Measurements from ENCODE around the gene CBFA2T2.

The CBFA2T2 gene

DNA sequence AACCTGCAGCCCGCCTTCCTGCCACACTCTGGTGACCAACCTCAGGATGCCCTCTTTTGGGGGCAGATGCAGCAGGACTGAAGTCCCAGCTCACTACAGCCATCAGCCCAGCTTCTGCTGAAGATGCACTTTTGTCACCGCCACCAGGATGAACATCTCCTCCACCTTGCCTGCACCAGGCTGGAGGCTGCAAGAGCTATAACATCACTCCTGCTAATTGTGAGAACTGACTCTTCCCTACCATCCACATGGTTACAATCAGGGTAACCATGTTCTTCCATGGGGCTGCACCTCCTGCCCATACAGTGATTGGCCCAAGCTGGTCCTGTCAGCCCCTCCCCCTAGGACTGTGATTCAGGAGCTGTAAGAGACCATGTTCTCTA lies 174.9 kb downstream of the CBFA2T2 start:
- no peak for DNase-seq (ENCODE audit: low read depth in 3 of 3)

DNA sequence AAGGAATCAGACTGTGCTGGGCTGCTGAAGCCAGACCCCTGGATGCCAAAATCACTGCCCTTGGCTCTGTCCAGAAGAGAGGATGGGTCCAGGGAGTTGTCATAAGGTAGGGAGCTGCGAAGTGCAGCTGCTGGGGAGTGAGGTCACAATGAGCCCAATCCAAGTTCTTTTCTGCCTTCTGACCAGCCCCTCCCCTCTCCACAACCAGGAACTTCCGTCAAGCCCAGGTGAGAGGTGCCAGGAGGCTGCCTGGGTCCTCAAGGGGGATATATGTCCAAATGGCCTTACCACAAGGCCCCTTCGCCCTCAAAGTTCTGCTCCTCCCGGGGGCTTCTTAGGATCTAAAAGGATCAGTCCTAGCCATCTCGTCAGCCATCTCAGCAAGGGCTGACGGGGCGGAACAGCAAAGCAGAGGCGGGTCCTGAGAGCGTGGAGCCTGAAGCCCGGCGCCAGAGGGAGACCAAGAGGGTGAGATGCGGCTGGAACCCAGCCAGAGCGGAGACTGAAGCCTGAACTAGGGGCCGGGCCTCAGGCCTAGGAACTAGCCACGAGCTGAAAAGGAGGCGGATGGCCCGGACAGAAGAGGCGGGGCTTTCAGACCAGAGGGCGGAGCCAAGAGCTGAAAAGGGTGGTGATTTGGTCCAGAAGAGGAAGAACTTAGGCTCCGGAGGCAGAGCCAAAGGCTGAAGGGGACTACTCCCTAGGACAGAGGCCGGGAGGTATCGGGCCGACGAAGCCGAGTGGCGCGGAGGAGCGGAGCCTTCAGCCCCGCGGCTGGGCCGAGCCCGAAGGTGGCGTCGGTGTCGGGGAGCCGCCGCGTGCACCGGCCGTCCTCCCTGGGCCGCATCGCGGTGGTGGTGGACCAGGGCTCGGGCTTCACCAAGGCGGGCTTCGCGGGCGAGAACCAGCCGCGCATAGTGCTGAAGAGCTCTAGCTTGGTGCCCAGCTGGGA lies 176.7 kb downstream of the CBFA2T2 start, which contains the start of gene ACTL10:
Gene ACTL10 (plus strand): TSS at position 651 of the 952 bp plus-strand sequence. CDS start 555 bp downstream, outside the sequence.
- DNase-seq (ENCODE audit: low read depth in 3 of 3), result peak; percentile 61 to 71 (median 68)

DNA sequence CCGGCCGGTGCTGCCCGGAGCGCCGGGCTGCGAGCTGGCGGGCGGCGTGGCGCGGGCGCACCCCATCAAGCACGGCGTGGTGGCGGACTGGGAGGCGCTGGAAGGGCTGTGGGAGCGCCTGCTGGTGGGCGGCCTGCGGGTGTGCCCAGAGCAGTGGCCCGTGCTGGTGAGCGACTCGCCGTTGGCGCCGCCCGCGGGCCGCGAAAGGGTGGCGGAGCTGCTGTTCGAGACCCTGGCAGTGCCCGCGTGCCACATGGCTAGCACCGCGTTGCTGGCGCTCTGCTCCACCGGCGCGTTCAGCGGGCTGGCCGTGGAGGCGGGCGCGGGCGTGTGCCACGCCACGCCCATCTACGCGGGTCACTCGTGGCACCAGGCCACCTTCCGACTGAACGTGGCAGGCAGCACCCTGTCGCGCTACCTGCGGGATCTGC lies 177.4 kb downstream of the CBFA2T2 start:
- DNase-seq (ENCODE audit: low read depth in 3 of 3), result peak in 2 of 3 experiments; percentile 28 to 43

DNA sequence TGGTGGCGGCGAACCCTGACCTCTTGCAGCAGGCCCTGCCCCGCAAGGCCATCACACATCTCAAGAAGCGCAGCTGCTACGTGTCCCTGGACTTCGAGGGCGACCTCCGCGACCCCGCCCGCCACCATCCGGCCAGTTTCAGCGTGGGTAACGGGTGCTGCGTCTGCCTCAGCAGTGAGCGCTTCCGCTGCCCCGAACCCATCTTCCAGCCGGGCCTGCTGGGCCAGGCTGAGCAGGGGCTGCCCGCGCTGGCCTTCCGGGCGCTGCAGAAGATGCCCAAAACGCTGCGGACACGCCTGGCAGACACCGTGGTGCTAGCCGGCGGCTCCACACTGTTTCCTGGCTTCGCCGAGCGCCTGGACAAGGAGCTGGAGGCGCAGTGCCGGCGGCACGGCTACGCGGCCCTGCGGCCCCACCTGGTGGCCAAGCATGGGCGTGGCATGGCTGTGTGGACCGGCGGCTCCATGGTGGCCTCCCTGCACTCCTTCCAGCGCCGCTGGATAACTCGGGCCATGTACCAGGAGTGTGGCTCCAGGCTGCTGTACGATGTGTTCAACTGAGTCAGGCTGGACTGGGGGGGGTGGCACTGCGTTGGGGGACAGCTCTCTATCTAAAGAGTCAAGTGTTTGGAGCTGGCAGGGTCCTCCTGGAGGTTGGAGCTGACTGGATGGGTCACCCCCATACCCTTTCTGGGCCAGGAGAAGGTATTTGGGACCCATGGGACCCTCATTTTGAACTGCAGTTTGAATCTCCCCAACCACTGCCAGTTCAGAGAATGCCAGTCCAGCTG lies 178.0 kb downstream of the CBFA2T2 start:
- DNase-seq (ENCODE audit: low read depth in 3 of 3), result peak; percentile 46 to 60 (median 53)

DNA sequence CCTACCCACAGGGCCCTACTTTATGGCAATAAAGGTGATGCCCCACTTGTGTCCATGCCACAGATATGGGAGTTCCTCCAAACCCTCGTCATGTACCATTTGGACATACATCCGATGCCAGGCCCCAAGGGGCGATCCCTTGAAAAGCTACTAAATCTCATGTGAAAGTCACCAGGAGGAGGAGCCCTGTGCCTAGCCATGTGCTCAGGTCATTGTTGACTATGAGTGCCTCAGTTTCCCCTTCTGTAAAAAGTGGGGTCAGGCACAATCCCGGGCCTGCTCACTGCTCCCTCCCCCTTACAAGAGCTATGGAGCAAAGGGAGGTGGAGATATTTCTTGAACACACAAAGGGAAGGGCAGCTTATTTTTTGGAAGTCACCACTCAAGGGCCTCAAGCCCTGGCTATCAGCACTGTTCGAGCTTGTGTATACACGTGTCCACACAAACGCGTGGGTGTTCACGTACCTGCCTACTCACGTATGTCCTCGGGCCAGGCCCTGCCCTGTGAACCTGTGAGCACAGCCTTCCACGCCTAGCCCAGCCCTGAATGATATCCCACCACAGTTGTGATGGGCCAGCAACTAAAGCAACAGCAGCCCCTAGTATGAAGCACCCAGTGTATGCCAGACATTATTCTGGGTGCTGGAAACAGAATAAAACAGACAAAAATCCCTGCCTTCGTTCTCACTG lies 178.7 kb downstream of the CBFA2T2 start:
- DNase-seq (ENCODE audit: low read depth in 3 of 3), result no peak

DNA sequence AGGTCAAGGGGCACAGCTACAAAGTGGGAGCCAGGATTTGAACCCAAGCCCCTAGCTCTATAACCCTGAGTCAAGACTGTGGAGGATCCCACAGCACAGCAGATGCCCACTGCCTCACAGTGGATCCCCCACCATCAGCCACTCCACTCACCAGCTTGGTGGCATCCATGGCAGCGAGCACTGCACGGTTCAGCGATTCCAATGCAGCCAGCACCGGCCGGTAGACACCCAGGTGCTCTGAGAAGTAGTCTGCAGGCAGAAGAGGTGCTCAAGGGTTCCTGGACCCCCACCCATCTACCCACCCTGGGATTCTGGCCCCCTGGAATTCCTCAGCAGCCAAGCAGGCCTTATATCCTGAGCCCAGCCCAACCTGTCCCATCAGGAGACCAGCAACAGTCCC lies 179.3 kb downstream of the CBFA2T2 start:
- no peak for DNase-seq (ENCODE audit: low read depth in 3 of 3)

DNA sequence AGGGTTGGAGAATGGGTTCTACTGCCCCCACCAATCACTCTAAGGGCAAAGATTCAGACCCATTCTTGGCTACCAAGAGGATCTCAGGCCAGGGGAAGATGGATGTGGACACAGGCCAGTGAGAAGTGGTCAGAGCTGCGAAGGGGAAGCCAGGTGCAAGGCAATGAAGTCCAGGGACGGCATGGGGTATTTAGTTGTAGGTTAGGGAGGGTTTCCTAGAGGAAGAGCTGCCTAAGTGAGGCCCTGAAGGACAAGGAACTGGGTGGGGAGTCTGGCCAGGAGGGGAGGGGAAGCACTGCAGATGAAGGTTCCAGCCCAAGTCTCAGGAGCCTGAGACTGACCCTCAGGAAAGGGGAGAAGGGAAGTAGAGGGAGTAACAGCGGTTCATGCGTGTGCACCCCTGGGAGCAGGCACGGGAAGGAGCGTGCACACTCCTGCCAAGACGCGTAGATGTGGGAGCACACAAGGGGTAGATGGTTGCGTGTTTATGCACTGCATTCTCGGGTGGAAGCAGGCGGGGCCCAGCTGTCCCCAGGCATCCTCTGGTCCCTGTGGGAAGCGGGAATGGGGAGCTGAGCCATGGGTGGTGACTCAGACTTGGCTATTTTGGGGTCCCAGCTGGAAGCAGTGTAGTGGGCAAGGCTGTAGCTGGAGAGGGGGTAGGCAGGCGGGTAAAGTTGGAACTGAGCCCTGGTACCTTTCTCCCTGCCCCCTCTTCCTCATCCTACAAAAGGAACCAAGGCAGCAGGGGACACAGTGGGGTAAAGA lies 180.2 kb downstream of the CBFA2T2 start:
- no peak for DNase-seq (ENCODE audit: low read depth in 3 of 3)

DNA sequence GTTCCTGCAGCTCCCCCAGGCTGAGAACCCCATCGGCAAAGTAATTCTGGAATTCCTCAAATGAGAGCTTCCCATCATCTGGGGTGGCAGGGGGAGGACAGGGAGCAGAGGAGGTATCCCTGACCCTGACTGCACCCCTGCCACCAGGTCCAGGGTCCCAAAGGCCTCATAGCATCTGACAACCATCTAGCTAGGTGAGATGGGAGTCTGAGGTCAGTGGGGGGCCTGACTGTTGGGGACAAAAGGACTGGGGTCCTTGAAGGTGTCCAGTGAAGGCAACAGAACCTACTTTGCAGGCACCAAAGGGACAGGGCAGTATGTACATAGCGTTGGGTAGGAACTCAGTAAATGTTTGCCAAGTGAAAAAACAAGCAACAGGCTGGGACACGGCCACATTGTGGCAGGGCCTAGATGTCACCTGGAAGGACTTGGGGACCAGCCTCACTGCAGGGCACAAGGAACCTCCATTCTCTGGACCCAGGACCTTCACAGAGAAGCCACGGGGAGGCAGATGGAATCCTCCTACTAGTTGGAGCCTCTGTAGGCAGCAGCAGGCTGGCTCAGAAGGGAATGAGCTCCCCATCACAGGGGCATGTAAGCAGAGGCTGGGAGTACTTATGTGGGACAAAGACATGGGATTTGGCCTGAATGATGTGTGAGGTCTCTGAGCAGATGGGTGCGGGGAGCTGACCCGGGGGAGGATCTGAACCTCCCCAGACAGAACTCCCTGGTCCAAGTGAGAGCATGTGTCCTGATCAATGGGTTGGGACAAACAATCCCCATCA lies 181.0 kb downstream of the CBFA2T2 start:
- no peak for DNase-seq (ENCODE audit: low read depth in 3 of 3)

DNA sequence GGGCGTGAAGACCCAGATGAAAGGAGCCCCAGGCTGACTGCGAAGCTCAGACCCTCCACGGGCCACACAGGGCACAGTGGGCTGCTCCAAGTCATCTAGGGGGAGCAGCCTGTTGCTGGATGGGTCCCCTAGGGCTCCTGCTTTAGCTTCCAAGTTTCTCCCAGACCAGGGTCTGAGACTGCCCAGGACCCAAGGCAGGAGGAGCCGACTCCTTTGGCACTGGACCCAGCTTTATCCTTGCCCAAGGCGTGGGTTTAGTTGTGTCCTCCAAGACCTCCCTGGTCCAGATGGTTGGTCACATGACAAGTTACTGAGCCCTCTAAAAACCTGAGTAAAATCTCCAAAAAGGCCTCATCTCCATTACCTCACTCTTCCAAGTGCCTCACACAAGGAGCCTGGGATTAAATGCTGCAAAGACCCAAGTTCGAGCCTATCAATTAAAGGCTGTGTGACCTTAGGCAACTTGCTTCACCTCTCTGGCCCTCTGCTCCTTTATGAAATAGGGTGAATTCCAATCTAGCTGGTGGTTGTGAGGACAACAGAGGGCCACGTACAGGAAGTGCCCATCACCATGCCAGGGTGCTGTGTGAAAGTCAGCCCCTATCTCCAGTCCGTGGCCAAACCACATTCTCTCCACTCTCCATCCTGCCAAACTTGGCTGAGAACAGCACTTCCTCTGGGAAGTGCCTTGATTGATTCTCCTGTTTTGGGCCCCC lies 181.8 kb downstream of the CBFA2T2 start:
- no peak for DNase-seq (ENCODE audit: low read depth in 3 of 3)

DNA sequence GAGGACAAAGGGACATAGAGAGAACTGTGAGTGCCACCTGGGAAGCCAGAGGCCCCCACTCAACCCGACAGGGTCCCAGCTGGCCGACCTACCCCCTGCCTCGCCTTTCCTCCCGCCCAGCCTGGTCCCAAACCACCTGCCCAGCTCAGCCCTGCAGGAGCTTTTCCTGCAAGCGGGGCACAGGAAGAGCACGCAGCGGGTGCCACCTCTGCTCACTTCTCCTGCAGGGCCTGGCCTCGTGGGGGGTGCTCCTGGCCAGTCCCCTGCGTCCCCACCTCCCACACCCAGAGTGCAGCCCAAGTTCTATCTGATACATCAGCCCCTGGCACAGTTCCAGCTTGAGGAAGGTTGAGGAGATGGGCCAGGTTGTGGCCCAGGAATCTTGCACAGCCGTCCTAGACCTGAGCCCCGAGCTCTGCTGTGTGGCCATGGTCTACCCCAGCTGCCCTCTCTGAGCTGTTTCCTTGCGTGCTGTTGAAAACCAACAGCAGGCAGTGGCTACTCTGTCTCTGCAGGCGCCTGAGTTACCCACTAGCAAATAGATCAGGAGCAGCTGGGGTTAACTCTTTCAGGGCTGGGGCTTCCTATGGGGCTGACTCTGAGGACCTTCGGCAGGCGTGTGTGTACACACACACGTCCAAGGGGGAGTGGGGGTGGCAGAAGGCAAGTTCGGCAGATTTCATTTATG lies 182.7 kb downstream of the CBFA2T2 start:
- no peak for DNase-seq (ENCODE audit: low read depth in 3 of 3)

DNA sequence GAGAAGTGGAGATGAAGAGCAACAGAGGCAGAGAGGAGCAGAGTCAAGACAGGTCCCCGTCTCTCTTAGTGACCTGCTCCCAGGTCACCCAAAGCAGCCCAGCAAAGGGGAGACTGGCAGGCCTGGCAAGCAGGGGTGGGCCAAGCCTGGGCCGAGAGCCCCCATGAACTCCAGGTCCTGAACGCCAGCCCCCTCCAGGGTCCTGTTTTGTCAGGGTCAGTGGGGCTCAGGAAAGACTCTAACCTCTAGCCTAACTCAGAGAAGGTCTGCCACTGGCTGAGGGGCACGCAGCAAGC lies 183.2 kb downstream of the CBFA2T2 start:
- DNase-seq (ENCODE audit: low read depth in 3 of 3), result no peak

DNA sequence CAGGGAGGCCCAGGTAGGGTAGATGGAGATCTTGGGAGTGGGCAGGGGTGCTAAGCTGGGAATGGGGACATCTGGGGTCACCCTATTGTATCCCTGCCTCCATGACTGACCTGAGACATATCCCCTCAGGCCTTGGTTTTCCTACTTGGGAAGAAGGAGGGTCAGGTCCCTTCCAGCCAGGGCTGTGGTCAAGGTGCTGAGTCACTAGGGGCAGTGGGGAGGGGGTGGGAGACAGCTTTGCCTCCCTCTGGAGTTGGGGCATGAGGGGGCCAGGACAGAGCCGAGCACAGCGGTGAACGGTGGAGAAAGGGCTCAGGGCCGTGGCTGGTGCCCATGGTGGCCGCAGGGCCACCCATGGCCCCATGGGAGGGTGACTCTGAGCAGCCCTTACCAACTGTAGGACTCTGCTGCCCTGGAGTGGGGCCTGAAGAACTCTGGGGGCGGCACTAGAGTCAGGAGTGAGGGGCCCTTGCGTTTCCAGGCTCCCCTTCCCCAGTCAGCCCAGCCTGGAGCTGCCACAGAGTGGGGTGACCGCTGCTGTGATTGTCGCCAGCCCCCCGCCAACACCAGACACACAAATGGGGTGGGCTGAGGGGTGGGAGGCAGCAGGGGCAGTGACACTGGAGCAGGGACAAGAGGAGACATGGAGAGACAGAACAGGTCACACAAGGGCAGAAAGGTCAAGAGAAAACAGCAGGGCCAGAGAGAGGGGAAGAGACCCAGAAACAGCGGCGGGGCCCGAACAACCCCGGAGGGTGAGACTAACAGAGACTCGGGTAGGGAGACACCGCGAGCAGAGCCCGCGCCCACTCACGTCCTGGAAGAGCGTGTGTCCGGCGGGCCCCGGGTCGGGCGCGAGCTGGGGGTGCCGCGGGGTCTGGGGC lies 183.8 kb downstream of the CBFA2T2 start:
- DNase-seq (ENCODE audit: low read depth in 3 of 3), result no peak

DNA sequence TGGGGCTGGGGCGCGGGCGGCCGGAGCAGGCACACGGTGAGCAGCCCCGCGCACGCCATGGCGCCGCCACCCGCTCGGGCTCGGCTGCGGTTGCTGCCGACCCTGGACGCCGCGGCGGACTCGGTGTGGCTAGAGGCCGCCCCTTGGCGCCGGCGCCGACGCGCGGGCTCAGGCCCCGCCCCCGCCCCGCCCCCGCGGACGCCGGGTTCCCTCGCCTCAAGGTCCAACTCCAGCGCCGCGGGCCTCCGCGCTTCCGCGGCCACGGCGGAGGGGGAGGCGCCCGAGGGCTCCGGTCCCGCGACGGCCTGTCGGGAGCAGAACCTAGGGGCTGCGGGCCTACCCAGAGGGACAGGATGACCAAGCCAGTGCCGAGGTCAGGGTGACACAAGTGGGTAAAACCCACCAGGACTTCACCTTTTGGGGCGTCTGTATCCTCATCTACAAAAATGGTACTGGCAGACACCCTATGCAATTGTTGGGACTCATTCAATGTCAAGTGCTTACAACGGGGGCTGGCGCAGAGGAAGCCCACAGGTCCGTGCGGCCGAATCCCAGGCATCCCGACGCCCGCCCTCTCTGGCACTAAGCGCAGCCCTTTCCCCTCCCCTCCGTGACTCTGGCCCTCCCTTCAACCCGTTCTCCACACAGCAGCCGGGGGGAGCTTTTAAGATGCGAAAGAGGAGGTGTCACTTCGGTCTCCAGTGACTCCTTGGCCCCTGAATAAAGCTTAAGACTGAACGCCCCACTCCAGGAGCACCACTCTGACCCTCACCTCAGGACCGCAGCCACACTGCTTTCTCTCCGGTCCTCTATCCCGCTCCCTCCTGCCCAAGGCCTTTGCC lies 184.6 kb downstream of the CBFA2T2 start, which contains the start of gene NECAB3:
Gene NECAB3 (minus strand): TSS at position 135 of the 842 bp plus-strand sequence. CDS start 76 bp downstream, at position 59.
- peak in 2 of 3 experiments; percentile 27 to 51 for DNase-seq (ENCODE audit: low read depth in 3 of 3)

DNA sequence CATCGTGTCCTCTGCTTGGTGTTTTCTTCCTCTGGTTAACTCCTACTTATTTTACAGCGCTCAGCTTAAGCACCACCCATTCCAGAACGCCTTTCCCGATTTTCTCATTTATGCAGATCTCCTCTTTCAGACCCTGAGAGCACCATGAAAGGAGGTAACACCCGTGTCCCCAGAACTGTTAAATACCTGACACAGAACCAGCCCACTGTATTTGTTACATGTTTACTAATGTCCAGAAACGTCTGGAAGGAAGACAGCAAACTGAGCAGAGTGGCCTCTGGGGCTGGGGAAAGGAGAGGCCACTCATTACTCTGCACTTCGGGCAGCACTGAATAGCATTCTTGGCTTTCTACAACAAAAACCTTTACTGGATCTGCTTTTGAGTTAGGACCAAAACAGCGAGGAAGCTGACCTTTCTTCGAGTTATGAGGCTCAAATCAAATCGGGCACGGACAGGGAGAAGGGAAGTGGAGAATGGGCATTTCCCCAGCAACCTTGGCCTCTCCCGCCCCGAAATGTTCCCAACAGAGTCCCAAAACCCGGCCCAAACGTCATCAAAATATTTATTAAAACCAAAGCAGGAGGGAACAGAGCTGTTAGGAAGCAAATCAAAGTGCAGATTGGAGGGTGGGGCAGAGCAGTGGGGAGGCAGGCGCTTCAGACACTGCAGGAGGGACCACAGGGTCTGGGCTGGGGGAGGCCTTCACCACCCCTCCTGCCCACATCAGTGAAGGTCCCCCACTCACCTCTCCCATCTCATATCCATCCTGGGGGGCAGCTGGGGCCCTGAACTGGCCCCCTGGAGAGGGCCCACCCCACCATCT lies 185.5 kb downstream of the CBFA2T2 start:
- no peak for DNase-seq (ENCODE audit: low read depth in 3 of 3)

DNA sequence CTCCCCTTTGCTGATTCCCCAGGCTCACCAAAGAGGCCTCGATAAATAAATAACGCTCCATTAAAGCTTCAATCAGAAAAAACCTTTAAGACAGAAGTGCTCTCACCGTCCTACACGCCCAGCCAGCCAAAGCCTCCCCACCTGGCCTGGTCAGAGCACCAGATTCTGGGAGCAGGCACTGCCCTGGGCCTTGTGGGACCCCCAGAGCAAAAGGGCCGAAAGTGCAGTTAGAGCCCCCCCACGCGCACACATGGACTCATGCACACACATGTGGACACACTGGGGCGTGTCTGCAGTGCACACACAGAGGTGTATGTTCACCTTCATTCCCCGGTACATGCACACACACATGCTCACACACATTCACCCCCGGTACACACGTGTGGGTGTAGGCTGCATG lies 186.2 kb downstream of the CBFA2T2 start:
- DNase-seq (ENCODE audit: low read depth in 3 of 3), result no peak

Measured in stimulated activated CD4-positive, alpha-beta T cell treated with anti-CD3 and anti-CD28 coated beads, TNF-alpha, amount 100 ng/mL, for 4 hours (primary cell).